Sigmoid colon (tissue), 4 donors: Measurements from ENCODE around the gene LSM6.

Experiments used
- CTCF ChIP-seq, 4 experiments: fragments of 450-650 bp in 3 of 4; fragments of 200-600 bp in 1 of 4; IDR thresholded peaks; one replicate each; pipeline ENCODE4 v1.5.1; 2016 to 2019; ENCODE audit warnings: antibody characterized with exemption in 4 of 4, mild to moderate bottlenecking in 3 of 4, moderate library complexity in 2 of 4
- EP300 ChIP-seq, 4 donors: sonication (generic); formaldehyde crosslinking; IDR thresholded peaks; one replicate each; pipeline ENCODE4 v1.6.1; 2017; ENCODE audit warnings: antibody characterized with exemption in 4 of 4
- POLR2A ChIP-seq, 2 donors: fragments of 450-650 bp; IDR thresholded peaks; one replicate each; pipeline ENCODE4 v1.6.1; 2016; ENCODE audit warnings: antibody characterized with exemption in 2 of 2, mild to moderate bottlenecking in 2 of 2, moderate library complexity in 2 of 2
- POLR2AphosphoS5 ChIP-seq, 4 donors: sonication (generic); formaldehyde crosslinking; IDR thresholded peaks; one replicate each; pipeline ENCODE4 v1.6.1; 2017; ENCODE audit warnings: antibody characterized with exemption in 4 of 4

DNA sequence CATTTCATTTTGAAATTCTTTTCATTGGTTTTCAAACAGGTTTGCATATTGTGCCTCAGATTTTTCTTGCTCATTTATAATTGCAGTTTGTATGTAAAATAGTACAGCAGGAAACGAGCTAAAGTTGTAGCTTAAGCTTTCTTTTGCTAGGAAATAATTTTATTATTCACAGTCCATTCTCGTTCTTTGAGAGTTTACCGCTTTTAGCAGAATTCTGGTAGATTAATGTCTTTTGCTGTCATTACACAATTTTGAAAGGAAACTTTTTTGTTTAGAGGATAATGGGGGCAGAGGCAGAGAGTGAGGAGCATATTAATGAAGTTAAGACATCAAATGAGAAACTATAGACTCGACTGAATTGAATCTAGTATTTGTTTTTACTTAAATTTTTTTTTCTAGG, 10.5 kb downstream of the LSM6 start:
- TF ChIP-seq POLR2AphosphoS5 (IDR thresholded peaks at IDR 0.05) (no peak), POLR2A (IDR thresholded peaks at IDR 0.05) (no peak), CTCF (IDR thresholded peaks at IDR 0.05) (no peak), EP300 (IDR thresholded peaks at IDR 0.05) (no peak)
